PC-3 (cell line): ENCODE measurements around the gene ILRUN. TPM values are rescaled to one million over a fixed set of nuclear protein-coding genes. Genes with fewer than 3 reads are reported as not detected.

ENCODE experiments used
- ATAC-seq: fragments of 200-7000 bp; cut with Tn5 transposase; 2 replicates; pipeline ENCODE4 v1.9.1; 2020; ENCODE audit warnings: mild to moderate bottlenecking, moderate library complexity
- BruUV-seq: library from RNA; stranded (reverse); fragments of 400-500 nt; replicated peaks from 2 replicates; lab custom pipeline; 2021; lab: Mats Ljungman, UMichigan
- CTCF ChIA-PET: fragments of 300-600 bp; sonication (Branson Sonifier 250); formaldehyde crosslinking; loops from one replicate; lab custom pipeline; 2022; ENCODE audit warnings: antibody characterized with exemption; lab: Charles Lee
- POLR2A ChIA-PET: fragments of 300-600 bp; sonication (Branson Sonifier 250); formaldehyde crosslinking; loops from one replicate; lab custom pipeline; 2022; ENCODE audit warnings: antibody characterized with exemption; ENCODE audit not compliant: unreplicated experiment; lab: Charles Lee
- DNase-seq: peaks from one replicate; pipeline ENCODE4 v3.0.0-alpha.2; 2015
- H2AFZ ChIP-seq: fragments of 300-600 bp; sonication (generic); 2 replicates; pipeline ENCODE4 v1.6.0; 2016; ENCODE audit warnings: antibody characterized with exemption, low read length
- H3F3A ChIP-seq: fragments of 300-600 bp; sonication (generic); one replicate; pipeline ENCODE4 v1.6.0; 2017; ENCODE audit warnings: antibody characterized with exemption, low read length, control low read depth, mild to moderate bottlenecking; ENCODE audit not compliant: unreplicated experiment
- H3K27ac ChIP-seq: fragments of 300-600 bp; sonication (generic); 2 replicates; pipeline ENCODE4 v1.5.1; 2016; ENCODE audit warnings: mild to moderate bottlenecking, low read length
- H3K27me3 ChIP-seq: fragments of 300-600 bp; sonication (generic); 2 replicates; pipeline ENCODE4 v1.6.1; 2016; ENCODE audit warnings: low read length, mixed read lengths
- H3K36me3 ChIP-seq: fragments of 300-600 bp; sonication (generic); 2 replicates; pipeline ENCODE4 v1.6.1; 2016; ENCODE audit warnings: low read depth, mixed run types, low read length, mixed read lengths
- H3K4me1 ChIP-seq: fragments of 300-600 bp; sonication (generic); 2 replicates; pipeline ENCODE4 v1.5.1; 2016; ENCODE audit warnings: low read length; ENCODE audit not compliant: insufficient read depth
- H3K4me2 ChIP-seq: fragments of 300-600 bp; sonication (generic); 2 replicates; pipeline ENCODE4 v1.6.0; 2016; ENCODE audit warnings: low read length
- H3K4me3 ChIP-seq: fragments of 300-600 bp; sonication (generic); 2 replicates; pipeline ENCODE4 v1.5.1; 2016; ENCODE audit warnings: mild to moderate bottlenecking, low read length, mixed read lengths
- H3K79me2 ChIP-seq: fragments of 300-600 bp; sonication (generic); 2 replicates; pipeline ENCODE4 v1.6.1; 2017; ENCODE audit warnings: low read length, mixed read lengths
- H3K9ac ChIP-seq: fragments of 300-600 bp; sonication (generic); 2 replicates; pipeline ENCODE4 v1.6.0; 2016; ENCODE audit warnings: mild to moderate bottlenecking, low read length
- H3K9me2 ChIP-seq: fragments of 300-600 bp; sonication (generic); replicated peaks from 2 replicates; pipeline ENCODE4 v1.6.1; 2016; ENCODE audit warnings: mixed run types, low read length, mixed read lengths
- H3K9me3 ChIP-seq: fragments of 300-600 bp; sonication (generic); 2 replicates; pipeline ENCODE4 v1.6.1; 2016; ENCODE audit warnings: low read length, mixed read lengths
- H4K20me1 ChIP-seq: fragments of 300-600 bp; sonication (generic); 2 replicates; pipeline ENCODE4 v1.6.1; 2016; ENCODE audit warnings: low read length, mixed read lengths
- CTCF ChIP-seq: fragments of 300-600 bp; sonication (generic); conservative IDR thresholded peaks from 2 replicates; pipeline ENCODE4 v1.5.1; 2017; ENCODE audit warnings: antibody characterized with exemption, low read depth, mild to moderate bottlenecking, low read length
- EZH2 ChIP-seq: fragments of 300-600 bp; sonication (generic); IDR thresholded peaks from one replicate; pipeline ENCODE4 v1.6.1; 2017; ENCODE audit warnings: antibody characterized with exemption, mild to moderate bottlenecking, low read length; ENCODE audit not compliant: unreplicated experiment
- EZH2phosphoT487 ChIP-seq: fragments of 300-600 bp; sonication (generic); IDR thresholded peaks from 2 replicates; pipeline ENCODE4 v1.6.1; 2018; ENCODE audit warnings: mild to moderate bottlenecking, antibody characterized with exemption, low read length, borderline replicate concordance
- intact Hi-C: fragments of 100-400 bp; cut with micrococcal nuclease; formaldehyde crosslinking; loops from 2 replicates; pipeline ENCODE4 v1.9.0; 2023
- total RNA-seq: library from RNA; depleted of rRNA; stranded (reverse); fragments of >200 nt; gene quantifications from 2 replicates; pipeline ENCODE4 v1.2.3, GENCODE V29; 2014

ILRUN gene
- total RNA-seq, 1 experiment from 2014 or later: 54.8 TPM

- BruUV-seq: no TSS peak
- POLR2A ChIA-PET: no interaction called here
- Histone ChIP-seq H3K27me3 (no peaks in the 10 kb centered on the region), H3K4me1 (peaks cover 3% of the 10 kb centered on the region), H3K36me3 (no peaks in the 10 kb centered on the region), H3F3A (no peaks in the 10 kb centered on the region), H3K9ac (no peak overlapping the region), H3K79me2 (peaks cover 95% of the 10 kb centered on the region), H3K4me3 (no peak overlapping the region), H3K9me3 (no peaks in the 10 kb centered on the region), H4K20me1 (0 out of 2 replicates have a peak, but pooled peaks cover 11% of the 10 kb centered on the region), H3K27ac (no peak overlapping the region), H3K4me2 (no peak overlapping the region), H3K9me2 (no peaks in the 10 kb centered on the region), H2AFZ (no peak overlapping the region)
- CTCF ChIA-PET: no interaction called here
- TF ChIP-seq EZH2phosphoT487 (no peak), CTCF (no peak), EZH2 (no peak)
- intact Hi-C loops: no loop called here
- no peak for ATAC-seq
- no peak for DNase-seq
Observed at GRCh38 chr6:34688956-34689355, 7.6 kb downstream of the ILRUN start.

- H3K9me3 ChIP-seq: no peaks in the 10 kb centered on the region
- no peaks in the 10 kb centered on the region for H3F3A ChIP-seq
- no peak overlapping the region for H3K4me3 ChIP-seq
- intact Hi-C loops: no loop called here
- BruUV-seq: no TSS peak
- H3K27me3 ChIP-seq: no peaks in the 10 kb centered on the region
- H3K27ac ChIP-seq: no peak overlapping the region
- no peaks in the 10 kb centered on the region for H3K9me2 ChIP-seq
- no peaks in the 10 kb centered on the region for H3K36me3 ChIP-seq
- H3K79me2 ChIP-seq: peaks cover 93% of the 10 kb centered on the region
- no peak overlapping the region for H3K9ac ChIP-seq
- TF ChIP-seq EZH2: no peak
- TF ChIP-seq EZH2phosphoT487: no peak
- TF ChIP-seq CTCF: no peak
- ChIA-PET POLR2A (no interaction called here), CTCF (no interaction called here)
- DNase-seq (no peak), ATAC-seq (no peak)
- 0 out of 2 replicates have a peak, but pooled peaks cover 3% of the 10 kb centered on the region for H4K20me1 ChIP-seq
- peaks cover 7% of the 10 kb centered on the region for H3K4me1 ChIP-seq
- H2AFZ ChIP-seq: no peak overlapping the region
- H3K4me2 ChIP-seq: no peak overlapping the region
Observed at GRCh38 chr6:34684919-34685318, 11.6 kb downstream of the ILRUN start.

GRCh38 chr6:34684364-34684763 is 12.2 kb downstream of the ILRUN start:
- no peak for DNase-seq
- H3K9me2 ChIP-seq: no peaks in the 10 kb centered on the region
- ATAC-seq: no peak
- H3K9me3 ChIP-seq: no peaks in the 10 kb centered on the region
- no peak overlapping the region for H3K9ac ChIP-seq
- no peak overlapping the region for H2AFZ ChIP-seq
- H3K36me3 ChIP-seq: no peaks in the 10 kb centered on the region
- H3K4me2 ChIP-seq: no peak overlapping the region
- no peak overlapping the region for H3K27ac ChIP-seq
- no peaks in the 10 kb centered on the region for H3K27me3 ChIP-seq
- ChIA-PET CTCF (no interaction called here), POLR2A (no interaction called here)
- H3K4me3 ChIP-seq: no peak overlapping the region
- intact Hi-C loops: no loop called here
- no peak for TF ChIP-seq EZH2phosphoT487
- 0 out of 2 replicates have a peak, but pooled peaks have one; percentile 11 for TF ChIP-seq CTCF
- TF ChIP-seq EZH2: no peak
- BruUV-seq: no TSS peak
- H3F3A ChIP-seq: no peaks in the 10 kb centered on the region
- H3K4me1 ChIP-seq: peaks cover 7% of the 10 kb centered on the region
- H4K20me1 ChIP-seq: no peaks in the 10 kb centered on the region
- peaks cover 93% of the 10 kb centered on the region for H3K79me2 ChIP-seq
